GM19397 (cell line): ENCODE data around the gene RPN1.
"Not testable (repeated sequence)": the region's sequence is repeated elsewhere in the genome, so short reads cannot be mapped to it uniquely, and the experiment has no call there.

Experiments used
- ATAC-seq: cut with Tn5 transposase; IDR thresholded peaks from one replicate; pipeline ENCODE4 v1.9.1; 2021; ENCODE audit warnings: mild to moderate bottlenecking, moderate library complexity; ENCODE audit not compliant: unreplicated experiment

RPN1 gene

DNA sequence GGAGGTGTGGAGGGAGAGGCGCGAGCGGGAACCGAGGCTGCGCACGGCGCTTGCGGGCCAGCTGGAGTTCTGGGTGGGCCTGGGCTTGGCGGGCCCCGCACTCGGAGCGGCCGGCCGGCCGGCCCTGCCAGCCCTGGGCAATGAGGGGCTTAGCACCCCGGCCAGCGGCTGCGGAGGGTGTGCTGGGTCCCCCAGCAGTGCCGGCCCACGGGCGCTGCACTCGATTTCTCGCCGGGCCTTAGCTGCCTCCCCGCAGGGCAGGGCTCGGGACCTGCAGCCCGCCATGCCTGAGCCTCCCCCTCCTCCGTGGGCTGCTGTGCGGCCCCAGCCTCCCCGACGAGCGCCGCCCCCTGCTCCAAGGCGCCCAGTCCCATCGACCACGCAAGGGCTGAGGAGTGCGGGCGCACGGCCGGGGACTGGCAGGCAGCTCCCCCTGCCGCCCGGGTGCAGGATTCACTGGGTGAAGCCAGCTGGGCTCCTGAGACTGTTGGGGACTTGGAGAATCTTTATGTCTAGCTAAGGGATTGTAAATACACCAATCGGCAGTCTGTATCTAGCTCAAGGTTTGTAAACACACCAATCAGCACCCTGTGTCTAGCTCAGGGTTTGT, 2.9 kb upstream of the RPN1 start:
- ATAC-seq = not testable (repeated sequence)

DNA sequence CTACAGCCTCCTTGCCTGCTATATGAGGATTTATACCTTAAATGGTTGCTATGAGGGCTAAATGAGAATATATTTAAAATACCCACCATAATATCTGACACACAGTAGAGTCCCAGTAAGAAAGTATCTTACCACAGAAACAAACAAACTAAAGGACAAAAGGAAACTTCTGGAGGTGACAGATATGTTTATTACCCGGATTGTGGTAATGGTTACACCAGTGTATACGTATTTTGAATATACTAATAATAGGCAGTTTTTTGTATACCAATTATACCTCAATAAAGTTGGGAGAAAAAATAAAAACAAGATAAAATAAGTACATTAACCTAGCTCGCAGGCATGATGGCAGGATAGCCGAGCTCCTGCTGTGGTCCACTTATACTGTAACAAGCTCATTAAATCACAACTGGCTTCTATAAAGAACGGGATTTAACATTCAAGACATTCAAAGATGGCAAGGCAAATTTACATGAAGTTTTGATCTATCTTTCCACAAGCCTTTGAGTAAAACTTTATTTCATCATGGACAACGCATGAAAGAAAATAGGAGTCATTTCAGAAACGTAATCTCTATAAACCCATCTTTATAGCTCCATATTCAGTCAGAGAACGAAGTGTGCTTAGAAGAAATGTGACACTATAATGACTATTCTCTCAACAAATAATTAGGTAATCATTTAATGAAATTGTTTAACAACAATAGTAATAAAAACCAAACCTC, 1.5 kb downstream of the RPN1 start:
- no peak for ATAC-seq

DNA sequence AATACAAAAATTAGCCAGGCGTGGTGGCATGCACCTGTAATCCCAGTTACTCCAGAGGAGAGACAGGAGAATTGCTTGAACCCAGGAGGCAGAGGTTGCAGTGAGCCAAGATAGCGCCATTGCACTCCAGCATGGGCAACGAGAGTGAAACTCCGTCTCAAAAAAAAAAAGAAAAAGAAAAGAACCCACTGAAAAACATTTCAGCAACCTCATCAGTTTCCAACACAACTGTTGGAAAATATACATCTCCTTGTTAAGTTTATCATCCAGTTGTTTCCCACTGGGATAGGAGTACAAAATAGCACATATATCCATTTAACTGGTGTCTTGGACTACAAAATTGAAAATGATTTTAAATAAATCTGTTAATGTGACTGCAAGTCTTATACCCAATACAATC, 2.2 kb downstream of the RPN1 start:
- no peak for ATAC-seq

DNA sequence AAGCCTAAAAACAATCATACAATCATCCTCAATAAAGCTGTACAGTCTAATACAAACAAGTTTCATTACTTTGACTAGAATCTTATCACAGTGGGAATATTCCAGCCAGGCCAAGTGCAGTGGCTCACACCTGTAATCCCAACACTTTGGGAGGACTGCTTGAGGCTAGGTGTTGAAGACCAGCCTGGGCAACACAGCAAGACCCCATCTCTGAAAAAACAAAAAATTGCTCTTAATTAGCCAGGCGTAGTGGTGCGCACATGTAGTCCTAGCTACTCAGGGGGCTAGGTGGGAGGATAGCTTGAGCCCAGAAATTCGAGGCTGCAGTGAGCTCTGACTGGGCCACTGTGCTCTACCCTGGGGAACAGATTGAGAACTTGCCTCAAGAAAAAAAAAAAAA, 3.3 kb downstream of the RPN1 start:
- no peak for ATAC-seq

DNA sequence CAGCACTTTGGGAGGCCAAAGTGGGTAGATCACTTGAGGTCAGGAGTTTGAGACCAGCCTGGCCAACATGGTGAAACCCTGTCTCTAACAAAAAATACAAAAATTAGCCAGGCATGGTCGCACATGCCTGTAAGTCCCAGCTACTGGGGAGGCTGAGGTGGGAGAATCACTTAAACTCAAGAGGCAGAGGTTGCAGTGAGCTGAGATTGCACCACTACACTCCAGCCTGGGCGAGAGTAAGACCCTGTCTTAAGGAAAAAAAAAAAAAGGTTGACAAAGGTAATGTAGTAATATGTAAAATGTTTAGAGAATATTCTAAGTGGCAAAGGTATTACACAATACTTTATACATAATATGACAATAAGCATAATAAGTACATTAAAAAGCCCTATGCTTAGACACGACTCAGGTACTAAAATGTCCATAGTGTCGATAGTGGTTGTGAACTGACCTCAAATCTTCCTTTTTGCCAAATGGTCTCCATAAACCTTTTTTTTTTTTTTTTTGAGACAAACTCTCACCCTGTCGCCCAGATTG, 16.5 kb downstream of the RPN1 start:
- no peak for ATAC-seq

DNA sequence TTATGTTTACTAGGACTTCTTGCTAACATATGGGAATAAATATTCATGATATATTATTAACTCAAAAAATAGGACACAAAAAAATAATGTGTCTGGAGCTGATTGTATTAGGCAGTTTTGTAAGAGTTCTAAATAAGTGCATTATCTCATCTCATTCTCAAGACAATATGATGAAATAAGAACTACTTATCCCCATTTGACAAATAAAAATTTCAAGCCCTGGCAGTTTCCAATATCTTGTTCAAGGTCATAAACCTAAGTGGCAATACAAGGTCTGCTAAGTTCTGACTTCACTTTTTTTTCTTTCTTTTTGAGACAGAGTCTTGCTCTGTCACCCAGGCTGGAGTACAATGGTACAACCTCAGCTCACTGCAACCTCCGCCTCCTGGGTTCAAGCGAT, 18.3 kb downstream of the RPN1 start:
- ATAC-seq = no peak

DNA sequence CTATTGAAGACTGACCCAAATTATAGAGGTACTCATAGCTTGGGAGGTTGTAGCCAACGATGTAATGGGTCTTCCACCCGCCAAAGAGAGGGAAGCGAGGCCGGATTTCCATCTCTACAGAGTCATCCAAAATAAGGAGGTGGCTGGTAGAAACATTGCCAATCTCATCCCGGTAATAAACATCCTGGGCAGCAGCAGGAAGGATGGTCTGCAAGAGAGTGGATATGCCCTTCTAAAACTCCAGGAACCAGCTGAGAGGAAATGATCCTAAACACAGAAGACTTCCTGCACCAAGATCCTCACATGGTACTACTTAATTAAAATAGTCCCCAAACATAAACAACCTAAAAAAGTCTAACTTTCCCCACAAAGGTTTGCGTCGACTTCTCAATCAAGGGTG, 20.7 kb downstream of the RPN1 start:
- ATAC-seq = no peak

DNA sequence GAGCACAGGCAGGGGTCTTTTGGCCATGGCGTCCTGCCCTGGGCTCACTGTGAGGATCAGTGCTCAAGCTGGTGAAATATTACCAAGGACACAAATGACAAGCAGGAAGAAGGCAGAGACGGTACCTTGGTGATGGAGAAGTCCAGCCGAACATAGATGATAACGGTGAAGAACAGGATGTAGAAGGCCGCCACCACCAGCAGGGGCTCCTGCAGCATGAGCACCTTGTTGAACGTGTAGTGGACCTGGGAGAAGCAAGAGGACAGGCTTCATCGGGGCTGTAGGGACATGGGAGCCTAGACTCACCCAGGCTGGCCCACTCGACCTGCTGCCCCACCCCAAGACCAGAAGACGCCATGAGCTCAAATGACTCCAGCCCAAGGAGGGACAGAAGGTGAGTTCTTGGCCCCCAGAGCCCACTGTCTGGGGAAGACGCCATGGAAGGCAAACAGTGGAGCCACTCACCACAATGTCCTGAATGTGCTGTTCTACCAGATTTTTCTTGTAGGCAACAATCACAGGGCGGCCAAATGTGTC, 25.1 kb downstream of the RPN1 start:
- ATAC-seq = no peak

DNA sequence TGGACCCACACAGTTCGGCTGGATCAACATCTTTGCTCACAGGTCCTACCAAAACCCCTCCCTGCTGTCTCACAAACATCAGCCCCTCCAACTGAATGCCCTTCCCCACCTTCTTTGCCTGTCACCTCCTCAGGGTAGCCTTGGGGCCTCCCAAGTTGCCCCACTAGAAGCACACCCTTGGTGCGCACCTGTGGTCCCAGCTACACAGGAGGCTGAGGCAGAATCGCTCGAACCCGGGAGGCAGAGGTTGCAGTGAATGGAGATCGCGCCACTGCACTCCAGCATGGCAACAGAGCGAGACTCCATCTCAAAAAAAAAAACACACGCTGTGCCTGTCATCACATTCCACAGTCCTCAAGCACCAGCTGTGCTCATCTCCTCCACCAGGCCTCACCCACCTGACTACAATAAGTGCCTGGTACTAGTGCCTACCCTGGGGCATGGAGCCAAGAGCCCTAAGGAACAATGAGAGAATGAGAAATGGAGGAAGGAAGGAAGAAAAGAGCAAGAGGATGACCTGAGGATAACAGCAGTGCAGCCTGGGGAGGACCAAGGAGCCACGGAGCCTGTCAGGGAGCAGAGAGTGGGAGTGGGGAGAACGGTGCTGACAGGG, 26.0 kb downstream of the RPN1 start:
- ATAC-seq = no peak

DNA sequence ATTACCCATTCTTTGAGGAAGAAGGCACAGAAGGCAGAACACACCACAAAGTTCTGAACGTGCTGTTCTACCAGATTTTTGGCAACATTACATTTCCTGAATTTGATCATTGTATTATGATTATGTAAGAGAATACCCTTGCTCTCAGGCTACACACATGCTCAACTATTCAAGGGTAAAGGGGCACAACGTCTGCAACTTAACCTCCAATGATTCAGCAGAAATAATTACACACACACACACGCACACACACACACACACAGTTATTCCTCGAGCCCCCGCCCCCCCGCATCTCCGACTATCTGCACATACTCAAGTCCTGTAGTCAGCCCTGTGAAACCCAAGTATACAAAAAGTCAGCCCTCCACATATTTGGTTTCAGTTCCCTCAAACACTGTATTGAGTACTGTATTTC, 26.8 kb downstream of the RPN1 start:
- no peak for ATAC-seq

DNA sequence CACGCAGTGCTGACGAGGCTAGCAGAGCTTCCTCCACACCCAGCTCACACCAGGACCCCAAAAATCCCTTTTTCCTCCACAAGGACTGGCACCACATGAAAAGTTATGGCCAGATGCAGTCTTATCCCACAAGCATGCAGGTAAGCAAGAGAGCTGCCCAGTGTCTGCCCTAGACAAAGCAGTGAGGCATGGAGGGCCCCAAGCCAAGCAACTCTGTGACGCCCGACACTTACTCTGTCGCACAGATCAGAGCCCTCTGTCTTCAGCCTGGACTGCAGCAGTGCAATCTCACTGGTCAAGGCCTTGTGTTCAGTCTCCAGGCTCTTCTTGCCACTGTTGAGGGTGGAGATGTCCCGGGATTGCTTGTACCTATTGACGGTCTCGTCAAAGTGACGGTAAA, 28.7 kb downstream of the RPN1 start:
- no peak for ATAC-seq

DNA sequence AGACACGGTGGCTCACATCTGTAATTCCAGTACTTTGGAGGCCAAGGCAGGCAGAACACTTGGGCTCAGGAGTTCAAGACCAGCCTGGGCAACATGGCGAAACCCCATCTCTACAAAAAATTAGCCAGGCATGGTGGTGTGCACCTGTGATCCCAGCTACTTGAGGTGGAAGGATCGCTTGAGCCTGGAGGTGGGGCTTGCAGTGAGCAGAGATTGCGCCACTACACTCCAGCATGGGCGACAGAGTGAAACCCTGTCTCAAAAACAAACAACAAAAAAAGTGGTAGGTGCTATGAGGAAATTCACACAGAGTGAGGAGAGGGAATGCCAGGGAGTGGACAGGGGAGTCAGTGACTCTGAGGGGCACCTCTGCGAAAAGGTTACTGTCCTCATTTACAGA, 29.4 kb downstream of the RPN1 start:
- no peak for ATAC-seq

DNA sequence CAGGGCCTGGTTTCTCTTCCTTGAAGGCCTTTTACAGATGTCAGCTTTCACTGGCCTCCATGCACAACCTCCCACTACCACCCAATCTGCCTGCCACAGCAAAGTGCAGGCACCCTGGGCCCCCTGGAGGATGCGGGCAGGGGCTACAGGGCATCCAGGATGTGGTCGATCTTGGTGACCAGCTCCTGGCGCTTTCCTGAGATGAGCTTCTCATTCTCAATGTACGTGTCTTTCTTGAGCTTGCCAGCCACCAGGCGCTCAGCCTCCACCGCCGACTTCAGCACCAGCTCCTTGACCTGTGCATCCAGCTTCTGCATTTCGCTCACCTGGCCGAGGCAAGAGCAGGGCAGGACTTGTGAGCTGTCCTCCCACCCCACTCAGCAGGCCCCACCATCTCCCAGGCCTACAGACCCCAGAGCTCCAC, 30.3 kb downstream of the RPN1 start:
- ATAC-seq = no peak

DNA sequence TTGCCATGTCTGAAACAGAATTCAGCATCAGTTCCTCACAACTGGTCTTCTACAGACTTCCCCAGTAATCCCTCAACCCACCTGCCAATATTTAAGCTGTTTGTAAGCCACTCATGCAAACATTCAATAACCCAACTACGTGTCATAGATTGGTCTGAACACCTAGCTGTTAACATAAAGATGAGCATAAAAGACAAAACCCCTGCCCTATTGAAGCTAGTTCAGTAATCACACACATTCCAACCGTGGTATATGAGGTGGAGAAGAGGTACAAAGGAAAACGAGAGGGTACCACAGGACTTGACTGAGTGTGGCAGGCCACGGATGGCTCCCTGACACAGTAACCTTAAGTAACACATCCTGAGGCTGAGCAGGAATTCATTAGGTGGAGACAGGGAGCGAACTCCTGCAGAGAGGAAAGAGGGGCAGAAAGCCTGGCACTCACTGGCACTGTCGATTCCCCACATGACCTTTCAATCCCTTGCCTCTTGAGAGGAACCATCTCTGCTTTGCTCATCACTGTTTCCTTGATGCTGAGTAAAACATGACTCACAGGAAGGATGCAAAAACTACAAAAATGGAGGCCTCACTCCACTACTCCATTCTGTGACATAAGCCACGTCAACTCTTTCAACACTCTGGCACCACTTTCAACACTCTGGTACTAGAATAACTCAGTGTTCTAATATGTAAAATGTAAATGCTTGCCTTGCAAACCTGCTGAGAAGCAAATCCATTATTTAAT, 31.3 kb downstream of the RPN1 start:
- no peak for ATAC-seq

DNA sequence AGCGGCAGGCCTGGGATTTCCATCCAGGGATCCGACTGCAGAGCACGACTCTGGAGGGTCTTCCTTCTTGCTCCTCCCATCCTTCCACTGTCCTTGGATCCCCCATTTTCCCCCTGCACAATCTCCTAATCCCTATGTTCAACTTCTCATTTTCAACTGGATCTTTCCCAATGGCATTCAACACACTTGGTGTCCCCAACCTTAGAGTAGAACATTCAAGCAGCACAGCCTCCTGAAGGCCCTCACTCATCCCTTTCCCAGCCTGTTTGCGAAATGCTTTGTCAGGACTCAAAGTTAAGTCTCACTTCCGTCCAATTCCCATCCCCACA, 32.3 kb downstream of the RPN1 start:
- no peak for ATAC-seq

DNA sequence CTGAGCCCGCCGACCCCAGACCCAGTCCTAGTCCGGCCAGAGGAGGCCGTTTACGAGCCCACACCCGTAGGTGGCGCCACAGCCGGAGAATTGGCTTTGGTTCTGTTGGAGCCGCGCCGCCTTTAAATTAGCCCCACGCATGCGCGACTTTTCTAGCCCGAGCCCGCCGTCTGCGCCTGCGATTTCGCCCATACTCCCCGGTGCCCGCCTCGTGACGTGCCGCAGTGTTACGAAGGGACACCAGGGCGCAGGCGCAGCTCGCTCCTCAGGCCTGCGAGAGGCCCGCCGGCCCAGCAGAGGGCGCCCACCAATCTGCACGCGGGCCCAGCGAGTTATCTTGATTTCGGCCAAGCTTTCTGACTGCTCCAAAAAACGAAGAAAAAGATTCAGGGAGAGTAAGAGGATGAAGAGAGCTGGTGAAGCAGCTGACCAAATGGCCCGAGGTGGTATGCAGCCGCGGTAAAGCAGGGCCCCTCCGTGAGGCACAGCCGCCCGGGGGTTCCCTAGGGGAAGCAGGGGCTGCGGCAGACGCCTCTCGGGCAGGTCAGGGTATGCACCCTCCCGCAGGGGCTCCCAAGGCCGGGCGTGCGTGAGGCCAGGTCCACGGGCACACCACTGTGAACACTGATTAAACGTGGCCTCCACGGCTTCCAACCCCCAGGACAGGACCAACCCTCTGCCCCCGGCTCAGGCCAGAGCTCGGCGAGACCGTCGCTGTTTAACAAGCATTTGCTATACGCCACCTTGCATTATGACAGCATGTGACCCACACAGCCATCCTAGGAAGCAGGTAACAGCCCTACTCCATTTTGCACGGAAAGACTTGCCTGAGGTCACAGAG, 32.8 kb downstream of the RPN1 start:
- peak; percentile 93 for ATAC-seq

DNA sequence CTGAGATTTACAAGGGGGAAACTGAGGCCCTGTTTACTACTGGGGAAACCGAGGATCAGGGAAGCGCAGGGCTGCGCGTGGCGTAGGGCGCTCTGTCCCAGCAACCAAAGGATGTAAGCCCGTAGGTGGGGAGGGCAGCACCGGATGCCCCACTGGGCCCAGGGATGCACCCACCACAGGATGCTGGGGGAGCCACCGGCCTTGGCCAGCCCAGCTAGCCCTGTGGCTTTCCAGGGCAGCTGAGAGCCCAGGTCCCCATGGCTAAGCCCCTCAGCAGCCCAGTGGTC, 33.4 kb downstream of the RPN1 start:
- no peak for ATAC-seq

DNA sequence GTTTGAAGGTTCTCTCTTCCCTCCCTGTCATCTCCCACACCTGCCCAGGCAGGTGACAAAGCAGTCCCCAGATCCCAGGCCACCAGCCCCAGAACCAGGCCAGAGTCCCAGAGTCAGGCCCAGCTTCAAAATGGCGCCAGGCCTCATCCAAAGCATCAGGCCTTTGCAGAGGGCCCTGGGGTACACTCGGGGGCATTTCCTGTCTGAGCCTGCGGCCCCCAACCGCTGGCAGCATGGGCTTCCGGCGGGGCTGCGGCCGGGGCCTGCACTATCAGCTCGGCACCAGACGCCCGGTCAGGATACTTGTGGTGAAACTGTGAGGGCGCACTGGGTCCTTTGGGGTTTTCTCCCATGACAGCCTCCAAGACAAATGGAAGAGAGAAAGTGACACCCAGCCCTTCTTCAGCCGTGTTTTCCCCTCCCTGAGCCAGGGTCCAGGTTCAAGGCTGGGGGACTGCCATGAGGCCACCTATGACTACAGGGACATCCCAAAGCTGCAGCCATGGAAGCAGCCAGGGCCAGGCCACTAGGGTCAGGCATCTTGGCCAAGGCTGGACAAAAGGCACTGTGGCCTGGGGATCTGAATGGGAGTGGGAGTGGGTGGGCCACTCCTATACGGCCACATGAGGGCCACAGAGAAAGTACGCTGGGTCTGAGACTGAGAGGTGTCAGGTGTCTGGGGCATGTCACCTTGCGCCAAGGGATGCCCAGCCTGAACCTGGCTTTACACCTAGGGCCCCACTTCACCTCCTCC, 33.9 kb downstream of the RPN1 start:
- ATAC-seq = no peak

DNA sequence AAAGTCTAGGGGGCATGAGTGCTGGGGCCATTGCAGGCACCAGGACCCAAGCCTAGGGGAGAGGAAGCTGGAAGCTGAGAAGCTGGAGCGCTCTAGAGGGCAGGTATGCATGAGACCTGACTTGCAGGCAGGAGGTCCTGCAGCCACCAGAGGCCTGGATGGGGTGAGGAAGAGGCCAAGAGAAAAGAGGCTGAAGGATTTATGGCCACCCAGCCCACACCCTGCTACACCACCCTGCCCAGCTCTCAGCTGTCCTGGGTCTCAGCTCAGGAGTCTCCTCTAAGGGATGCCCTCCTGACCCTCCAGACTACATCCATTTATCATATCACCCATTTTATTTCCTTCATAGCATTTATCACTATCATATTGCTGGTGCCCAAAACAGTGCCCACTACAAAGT, 36.5 kb downstream of the RPN1 start:
- no peak for ATAC-seq
